ENCODE results near the gene NETO1.
A peak's percentile ranks its signal among the peaks of the same experiment; 100 is the strongest.

Gene NETO1

DNA sequence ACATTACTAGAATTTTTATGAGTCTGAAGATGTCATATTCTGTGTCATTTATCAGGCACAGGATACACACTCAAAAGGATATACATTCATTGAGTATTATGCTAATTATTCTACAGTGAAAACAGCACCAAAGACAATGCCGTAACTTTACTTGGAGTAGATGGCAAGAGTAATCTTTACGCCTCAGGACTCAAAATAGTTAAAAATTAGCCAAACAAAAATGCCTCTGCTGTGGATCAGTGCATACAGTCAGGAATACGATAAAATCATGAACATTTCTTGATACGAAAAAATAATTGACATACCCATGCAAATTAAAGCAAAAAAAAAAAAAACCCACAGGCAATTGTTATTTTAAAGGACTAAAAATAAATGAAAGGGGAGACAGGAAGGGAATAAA is 129.7 kb downstream of the NETO1 start:
- DNase-seq (ENCODE audit: low read depth, low spot score) = no peak
- no peak overlapping the region for H3K27ac ChIP-seq

DNA sequence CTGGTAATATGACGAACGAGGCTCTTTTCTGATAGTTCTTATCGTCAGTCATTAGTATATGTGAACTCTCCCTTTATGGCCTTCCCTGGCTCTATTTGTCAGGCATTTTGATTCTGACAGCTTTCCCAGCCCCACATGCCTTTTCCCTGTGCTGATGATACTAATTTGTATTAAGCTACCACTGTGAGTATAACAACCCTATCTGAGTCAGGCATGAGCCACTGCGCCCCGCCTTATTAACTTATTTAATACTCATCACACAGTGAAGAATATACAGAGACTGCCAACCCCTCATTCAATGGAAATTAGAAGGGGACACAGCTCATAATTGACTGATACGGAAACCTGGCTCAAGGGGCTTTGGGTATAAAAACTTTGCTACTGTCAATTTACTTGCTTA is 140.0 kb downstream of the NETO1 start:
- no peak for DNase-seq (ENCODE audit: low read depth, low spot score)
- H3K27ac ChIP-seq = peak overlapping the region; percentile 57

DNA sequence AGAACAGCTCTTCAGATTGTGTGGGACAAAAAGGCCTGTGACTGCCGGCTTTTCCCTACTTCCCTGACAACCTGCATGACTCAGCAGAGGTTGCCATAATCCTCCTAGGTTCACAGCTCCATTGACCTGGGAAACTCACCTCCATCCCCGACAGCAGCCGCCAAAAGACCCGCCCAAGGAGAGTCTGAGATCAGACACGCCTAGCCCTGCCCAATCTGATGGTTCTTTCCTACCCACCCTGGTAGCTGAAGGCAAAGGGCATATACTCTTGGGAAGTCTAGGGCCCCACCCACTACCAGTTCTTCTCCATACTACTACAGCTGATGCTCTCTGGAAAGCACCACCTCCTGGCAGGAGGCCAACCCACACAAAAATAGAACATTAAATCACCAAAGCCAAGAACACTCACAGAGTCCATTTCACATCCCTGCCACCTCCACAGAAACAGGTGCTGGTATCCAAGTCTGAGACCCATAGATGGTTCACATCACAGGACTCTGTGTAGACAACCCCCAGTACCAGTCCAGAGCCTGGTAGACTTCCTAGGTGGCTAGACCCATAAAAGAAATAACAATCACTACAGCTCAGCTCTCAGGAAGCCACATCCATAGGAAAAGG is 140.6 kb downstream of the NETO1 start:
- H3K27ac ChIP-seq = peak overlapping the region; percentile 57
- no peak for DNase-seq (ENCODE audit: low read depth, low spot score)

DNA sequence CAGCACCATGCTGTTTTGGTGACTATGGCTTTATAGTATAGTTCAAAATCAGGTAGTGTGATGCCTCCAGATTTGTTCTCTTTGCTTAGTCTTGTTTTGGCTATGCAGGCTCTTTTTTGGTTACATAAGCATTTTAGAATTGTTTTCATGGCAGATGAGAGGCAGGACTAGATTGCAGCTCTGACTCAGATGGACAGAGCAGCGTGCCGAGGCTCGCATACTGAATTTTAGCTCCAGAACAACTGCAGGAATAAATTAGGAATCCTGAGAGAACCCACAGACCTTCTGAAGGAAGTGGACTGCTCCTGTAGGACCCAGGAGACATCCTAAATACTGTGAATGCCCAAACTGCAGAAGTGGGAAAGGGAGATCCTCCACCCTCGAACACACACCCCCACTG is 141.6 kb downstream of the NETO1 start:
- peak overlapping the region; percentile 57 for H3K27ac ChIP-seq
- no peak for DNase-seq (ENCODE audit: low read depth, low spot score)

DNA sequence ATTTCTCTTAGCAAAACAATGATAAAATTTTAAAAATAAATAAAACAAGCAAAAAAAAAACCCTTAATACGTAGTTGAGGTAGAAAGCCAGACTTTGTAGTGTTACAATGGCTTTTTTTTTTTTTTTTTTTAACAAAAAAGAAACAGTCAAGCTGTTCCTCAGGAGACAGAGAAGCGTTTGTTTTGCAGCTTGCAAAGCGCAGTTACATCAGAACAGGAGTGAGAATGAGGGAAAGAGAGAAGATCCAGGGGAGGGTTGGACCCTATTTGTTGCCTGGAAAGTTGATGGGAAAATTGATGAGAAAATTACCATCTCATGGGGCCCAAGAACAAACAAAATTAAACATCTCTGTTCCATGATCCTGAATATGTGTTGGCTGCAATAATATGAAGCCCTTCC is 146.5 kb downstream of the NETO1 start:
- H3K27ac ChIP-seq = no peak overlapping the region
- DNase-seq (ENCODE audit: low read depth, low spot score) = no peak

DNA sequence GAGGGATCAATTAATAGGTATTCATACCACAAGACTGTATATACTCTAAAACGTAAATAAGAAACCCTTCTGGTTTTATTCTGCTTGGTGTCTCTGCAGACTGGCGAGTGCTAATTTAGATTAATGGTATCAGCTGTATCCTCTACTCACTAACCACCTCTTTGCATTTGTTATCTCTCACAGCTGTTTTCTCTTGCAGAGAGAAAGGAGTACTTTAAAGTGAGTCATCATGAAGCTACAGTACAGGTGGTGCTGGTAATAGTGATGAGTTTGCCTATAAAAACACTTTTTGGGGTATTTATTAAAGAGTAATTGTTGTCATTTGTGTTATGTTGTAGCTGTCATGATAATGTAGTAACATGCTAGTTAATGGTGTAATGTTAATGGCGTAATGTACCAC is 147.7 kb downstream of the NETO1 start:
- H3K27ac ChIP-seq = no peak overlapping the region
- DNase-seq (ENCODE audit: low read depth, low spot score) = no peak

DNA sequence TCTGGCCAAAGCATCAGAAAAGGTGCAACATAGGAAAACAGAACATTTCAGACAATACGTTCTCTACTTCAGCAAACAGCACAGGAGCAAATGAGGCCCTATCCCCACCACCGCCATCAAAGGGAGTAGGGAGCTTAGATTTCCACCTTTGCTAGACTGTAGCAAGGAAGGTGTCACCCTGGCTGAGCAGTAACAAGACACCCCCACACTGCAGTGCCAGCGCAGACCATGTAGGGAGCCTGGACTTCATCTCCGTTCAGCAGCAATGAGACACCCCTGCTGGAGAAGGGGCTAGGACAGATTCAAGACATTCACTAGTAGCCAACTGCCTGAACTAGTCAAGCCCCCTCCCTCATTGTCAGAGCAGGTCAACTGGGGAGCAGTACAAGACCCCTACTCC is 163.6 kb downstream of the NETO1 start:
- no peak for DNase-seq (ENCODE audit: low read depth, low spot score)
- no peak overlapping the region for H3K27ac ChIP-seq

DNA sequence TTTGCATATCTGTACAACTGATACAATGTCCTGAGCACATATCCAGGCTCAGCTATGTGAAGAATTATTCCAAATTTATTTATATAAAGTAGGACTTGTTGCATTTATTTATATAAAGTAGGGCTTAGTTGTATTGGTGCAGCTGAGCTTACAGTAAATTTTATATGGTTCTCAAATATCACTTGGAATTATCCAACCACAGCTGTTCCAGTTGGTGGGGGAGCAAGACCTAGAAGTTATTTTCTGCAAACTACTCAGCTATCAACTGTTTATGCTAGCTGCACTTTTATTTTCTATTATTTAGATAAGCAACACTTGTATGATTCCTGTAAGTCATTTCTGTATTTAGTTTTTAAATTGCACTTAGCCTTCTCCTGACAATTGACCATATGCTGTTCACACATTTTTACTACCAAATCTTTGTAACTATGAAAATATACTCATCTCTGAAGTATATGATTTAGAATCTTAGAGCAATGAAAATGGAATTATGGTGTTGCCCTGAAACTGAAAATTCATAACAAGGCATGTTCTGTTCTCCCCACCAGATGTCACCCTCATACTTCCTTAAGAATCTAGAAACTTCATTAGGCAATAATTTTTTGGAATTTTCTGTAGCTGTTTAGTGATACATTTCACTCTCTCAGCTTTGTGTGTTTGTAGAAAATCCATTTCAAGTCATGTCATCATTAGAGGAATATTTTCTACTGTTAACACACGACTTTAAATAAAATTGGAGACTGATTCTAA is 166.7 kb downstream of the NETO1 start:
- no peak for DNase-seq (ENCODE audit: low read depth, low spot score)
- no peak overlapping the region for H3K27ac ChIP-seq

DNA sequence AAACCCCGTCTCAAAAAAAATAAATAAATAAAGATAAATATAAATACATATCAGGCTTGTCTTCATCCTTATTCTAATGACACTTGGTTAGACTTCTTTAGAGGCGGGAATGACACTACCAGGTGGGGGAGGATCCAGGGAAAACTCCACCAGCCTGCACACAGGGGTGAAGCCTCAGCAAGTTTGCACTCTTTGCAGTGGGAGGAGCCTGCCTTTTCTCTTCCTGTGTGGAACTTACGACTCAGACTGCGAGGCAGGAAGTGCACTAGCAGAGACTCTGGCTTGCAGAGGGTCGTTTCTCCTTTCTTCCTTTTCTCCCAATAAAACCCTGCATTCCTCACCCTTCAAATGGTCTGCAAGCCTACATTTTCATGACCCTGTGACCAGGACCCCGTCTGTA is 170.1 kb downstream of the NETO1 start:
- DNase-seq (ENCODE audit: low read depth, low spot score) = no peak
- no peak overlapping the region for H3K27ac ChIP-seq

DNA sequence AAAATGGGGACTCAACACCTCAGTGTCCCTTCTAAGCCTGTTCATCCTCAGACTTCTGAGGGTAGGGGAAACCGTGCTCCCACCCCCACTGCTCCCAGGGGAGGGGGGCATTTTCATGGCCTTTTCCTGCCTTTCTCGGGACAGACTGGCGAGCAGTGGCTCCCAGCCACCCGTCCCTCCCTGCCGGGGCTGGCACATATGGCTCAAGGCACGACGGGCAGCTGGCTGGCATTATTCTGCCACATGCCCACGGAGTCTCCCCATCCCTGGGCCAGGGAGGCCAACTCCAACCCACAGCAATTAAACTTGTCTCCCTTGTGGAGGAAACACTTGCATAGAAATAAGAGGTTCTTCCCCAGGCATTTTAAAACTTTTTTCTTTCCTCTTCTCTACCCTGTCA is 175.2 kb downstream of the NETO1 start:
- no peak overlapping the region for H3K27ac ChIP-seq
- DNase-seq (ENCODE audit: low read depth, low spot score) = no peak
